Measurements from ENCODE around the gene RAMP1. TPM values are rescaled to one million over a fixed set of nuclear protein-coding genes. Genes with fewer than 3 reads are reported as not detected.
A peak's percentile ranks its signal among the peaks of the same experiment; 100 is the strongest.

Gene RAMP1
- total and polyA plus RNA-seq, 8 donors: 6.8 to 12.6 (median 8.7) TPM

GRCh38 chr2:237878321-237879057, 19.1 kb downstream of the RAMP1 start:
- H3K9me3 ChIP-seq: no peaks in the 10 kb centered on the region
- no peak overlapping the region for H3K4me3 ChIP-seq
- ATAC-seq (no peak), DNase-seq (peak in 1 of 4 donors; percentile 61)
- H3K36me3 ChIP-seq: no peaks in the 10 kb centered on the region
- no peak overlapping the region for H3K27ac ChIP-seq
- TF ChIP-seq CTCF (IDR thresholded peaks at IDR 0.05): no peak
- H3K27me3 ChIP-seq: no peaks in the 10 kb centered on the region
- intact Hi-C loops (cut with DNase I): no loop called here
- H3K4me1 ChIP-seq: no peaks in the 10 kb centered on the region

- intact Hi-C loops (cut with DNase I): no loop called here
- Histone ChIP-seq H3K4me3 (no peak overlapping the region), H3K9me3 (no peaks in the 10 kb centered on the region), H3K36me3 (no peaks in the 10 kb centered on the region), H3K4me1 (no peaks in the 10 kb centered on the region), H3K27me3 (no peaks in the 10 kb centered on the region), H3K27ac (no peak overlapping the region)
- DNase-seq: no peak
- ATAC-seq: no peak
- no peak for TF ChIP-seq CTCF (IDR thresholded peaks at IDR 0.05)
Measured at GRCh38 chr2:237879058-237879430, 19.6 kb downstream of the RAMP1 start.

- no peak for TF ChIP-seq CTCF (IDR thresholded peaks at IDR 0.05)
- Histone ChIP-seq H3K27ac (no peak overlapping the region), H3K4me3 (no peak overlapping the region), H3K36me3 (no peaks in the 10 kb centered on the region), H3K9me3 (no peaks in the 10 kb centered on the region), H3K4me1 (no peaks in the 10 kb centered on the region), H3K27me3 (no peaks in the 10 kb centered on the region)
- no peak for DNase-seq
- ATAC-seq: no peak
- intact Hi-C loops (cut with DNase I): no loop called here
Measured at GRCh38 chr2:237879991-237880560, 20.7 kb downstream of the RAMP1 start.

GRCh38 chr2:237882510-237883481, 23.4 kb downstream of the RAMP1 start:
- Histone ChIP-seq H3K4me1 (no peaks in the 10 kb centered on the region), H3K4me3 (no peak overlapping the region), H3K27ac (no peak overlapping the region), H3K36me3 (no peaks in the 10 kb centered on the region), H3K27me3 (no peaks in the 10 kb centered on the region), H3K9me3 (no peaks in the 10 kb centered on the region)
- no peak for TF ChIP-seq CTCF (IDR thresholded peaks at IDR 0.05)
- intact Hi-C loops (cut with DNase I): no loop called here
- DNase-seq (peak in 2 of 4 donors; percentile 26 to 68), ATAC-seq (no peak)

Data from left lung (tissue), 10 donors.